ENCODE data around the gene PFKFB1.
"Not testable (repeated sequence)": the region's sequence is repeated elsewhere in the genome, so short reads cannot be mapped to it uniquely, and the experiment has no call there.

The PFKFB1 gene

DNA sequence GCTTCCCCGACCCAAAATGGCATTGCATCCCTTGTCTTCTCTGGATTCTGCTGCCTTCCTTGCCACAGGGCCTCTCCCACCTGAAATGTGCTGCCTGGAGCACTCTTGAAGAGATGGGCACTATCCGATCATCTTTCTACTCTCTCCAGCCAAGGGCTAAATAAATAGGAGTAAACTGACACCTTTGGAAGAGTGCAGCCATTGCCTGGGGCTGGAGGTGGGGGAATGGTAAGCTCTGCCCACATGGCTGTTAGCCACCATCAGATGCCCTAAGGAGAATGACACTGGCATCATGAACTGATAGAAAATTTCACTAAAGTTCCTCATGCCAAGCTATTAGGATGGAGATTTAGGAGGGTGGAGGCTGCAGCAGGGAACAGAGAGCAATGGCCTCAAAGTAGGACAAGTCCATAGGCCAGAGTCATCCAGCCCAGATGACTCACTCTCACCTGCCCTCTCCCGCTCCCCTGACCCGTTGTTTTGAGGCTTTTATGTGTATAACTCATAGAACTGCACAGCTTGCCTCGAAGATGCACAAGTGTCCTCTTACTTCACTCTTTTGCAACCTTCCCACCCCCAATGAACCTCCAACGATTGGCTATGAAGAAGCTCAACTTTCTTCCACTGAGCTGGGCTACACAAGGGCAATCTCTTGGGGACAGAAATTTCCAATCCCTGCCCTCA, 822 bp upstream of the PFKFB1 start:
- TF ChIP-seq, protein P1, sequence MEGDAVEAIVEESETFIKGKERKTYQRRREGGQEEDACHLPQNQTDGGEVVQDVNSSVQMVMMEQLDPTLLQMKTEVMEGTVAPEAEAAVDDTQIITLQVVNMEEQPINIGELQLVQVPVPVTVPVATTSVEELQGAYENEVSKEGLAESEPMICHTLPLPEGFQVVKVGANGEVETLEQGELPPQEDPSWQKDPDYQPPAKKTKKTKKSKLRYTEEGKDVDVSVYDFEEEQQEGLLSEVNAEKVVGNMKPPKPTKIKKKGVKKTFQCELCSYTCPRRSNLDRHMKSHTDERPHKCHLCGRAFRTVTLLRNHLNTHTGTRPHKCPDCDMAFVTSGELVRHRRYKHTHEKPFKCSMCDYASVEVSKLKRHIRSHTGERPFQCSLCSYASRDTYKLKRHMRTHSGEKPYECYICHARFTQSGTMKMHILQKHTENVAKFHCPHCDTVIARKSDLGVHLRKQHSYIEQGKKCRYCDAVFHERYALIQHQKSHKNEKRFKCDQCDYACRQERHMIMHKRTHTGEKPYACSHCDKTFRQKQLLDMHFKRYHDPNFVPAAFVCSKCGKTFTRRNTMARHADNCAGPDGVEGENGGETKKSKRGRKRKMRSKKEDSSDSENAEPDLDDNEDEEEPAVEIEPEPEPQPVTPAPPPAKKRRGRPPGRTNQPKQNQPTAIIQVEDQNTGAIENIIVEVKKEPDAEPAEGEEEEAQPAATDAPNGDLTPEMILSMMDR (IDR thresholded peaks at IDR 0.05; ENCODE audit: extremely low read depth, missing control alignments), result no peak
- no peak for DNase-seq (ENCODE audit: low spot score)

DNA sequence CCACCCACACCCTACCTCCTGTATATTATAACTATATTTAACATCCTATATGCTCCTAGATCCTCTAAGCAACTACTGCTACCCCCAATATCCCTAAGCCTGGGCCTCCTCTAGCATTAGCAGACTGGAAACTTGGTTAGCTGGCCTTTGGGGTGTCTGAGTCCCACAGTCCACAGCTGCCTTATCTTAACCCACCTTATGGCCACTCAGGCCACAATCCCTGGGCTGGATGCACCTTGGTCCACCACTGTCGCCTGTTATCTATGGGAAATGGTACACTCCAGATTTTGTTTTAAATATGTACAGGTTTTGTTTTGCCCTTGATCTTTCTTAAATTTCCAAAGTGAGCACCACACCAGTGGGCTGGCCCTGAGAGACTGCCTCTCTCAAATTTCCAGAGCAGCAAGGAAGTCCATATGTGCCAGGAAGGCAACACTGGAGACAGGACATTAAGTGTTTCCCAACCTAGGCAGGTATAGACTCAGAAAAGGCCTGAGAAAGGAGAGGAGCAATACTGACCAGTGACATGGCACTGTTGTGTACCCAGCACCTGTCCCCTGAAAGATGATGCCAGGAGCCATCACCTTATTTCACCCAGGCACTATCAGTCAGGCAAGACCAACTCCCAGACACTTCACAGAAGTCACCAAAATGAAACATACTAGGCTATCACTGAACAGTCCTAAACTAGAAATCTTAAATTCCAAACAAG, 921 bp downstream of the PFKFB1 start:
- TF ChIP-seq, protein P1 (IDR thresholded peaks at IDR 0.05; ENCODE audit: extremely low read depth, missing control alignments), result no peak

DNA sequence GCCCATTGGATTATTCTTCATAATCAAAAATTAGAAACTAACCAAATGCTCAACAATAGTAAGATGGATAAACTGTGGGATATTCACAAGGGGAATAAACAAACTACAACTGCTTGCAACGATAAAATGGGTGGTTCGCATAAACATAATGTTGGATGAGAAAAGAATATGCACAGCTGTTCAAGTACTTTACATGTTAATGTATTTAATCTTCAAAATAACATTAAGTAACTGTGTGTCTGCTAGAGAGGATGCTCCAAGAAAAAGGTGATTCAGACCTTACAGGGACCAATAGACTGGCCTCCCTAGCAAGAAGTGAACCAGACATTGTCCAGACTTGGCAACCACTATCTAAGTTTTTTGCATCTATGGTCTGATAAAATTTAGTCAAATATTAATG, 2.3 kb downstream of the PFKFB1 start:
- DNase-seq (ENCODE audit: low spot score), result no peak
- TF ChIP-seq, protein P1 (IDR thresholded peaks at IDR 0.05; ENCODE audit: extremely low read depth, missing control alignments), result no peak

More for the DNA sequence above, 921 bp downstream of the PFKFB1 start:
- no peak for DNase-seq (ENCODE audit: low spot score)

DNA sequence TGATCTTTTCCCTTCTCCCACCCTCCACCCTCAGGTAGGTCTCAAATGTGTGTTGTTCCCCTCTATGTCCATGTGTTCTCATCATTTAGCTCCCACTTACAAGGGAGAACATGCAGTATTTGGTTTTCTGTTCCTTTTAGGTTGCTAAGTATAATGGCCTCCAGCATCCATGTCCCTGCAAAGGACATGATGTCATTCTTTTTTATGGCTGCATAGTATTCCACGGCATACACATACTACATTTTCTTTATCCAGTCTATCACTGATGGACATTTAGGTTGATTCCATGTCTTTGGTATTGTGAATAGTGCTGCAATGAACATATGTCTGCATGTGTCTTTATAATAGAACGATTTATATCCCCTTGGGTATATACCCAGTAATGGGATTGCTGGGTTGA, 10.7 kb downstream of the PFKFB1 start:
- DNase-seq (ENCODE audit: low spot score), result not testable (repeated sequence)

DNA sequence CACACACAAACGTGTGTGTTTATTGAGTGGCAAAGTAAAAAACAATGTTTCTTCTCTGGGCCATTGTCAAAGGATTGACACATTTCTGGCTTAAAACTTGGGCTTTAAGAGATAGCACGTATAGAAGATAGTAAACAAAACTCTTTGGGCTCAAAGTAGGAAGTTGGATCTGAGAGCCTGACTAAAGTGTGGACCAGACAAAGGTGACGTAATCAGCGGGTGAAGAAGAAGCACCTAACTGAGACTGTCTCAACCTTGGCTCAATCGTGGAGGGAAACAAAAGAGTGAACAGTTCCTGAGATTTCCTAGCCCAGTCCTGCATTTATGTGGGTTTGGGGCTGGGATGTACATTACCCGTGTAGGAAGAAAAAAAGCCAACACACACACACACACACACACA, 13.7 kb downstream of the PFKFB1 start:
- DNase-seq (ENCODE audit: low spot score), result no peak

DNA sequence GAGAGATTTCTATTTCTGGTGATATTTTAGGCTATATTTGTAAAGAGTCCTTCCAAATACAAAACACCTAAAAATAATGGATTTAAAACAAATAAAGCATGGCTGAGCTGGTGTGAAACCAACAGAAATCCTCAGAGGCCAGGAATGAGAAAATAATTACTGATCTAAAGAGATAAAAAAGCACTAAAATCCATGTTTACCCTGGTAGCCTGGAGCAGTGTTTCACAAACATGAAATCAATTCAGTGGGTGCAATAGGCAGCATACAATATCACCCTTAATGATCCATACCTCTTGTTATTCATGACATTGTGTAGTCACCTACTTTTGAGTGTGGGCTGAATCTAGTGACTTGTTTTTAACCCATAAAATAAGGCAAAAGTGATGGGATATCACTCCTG, 14.6 kb downstream of the PFKFB1 start:
- no peak for DNase-seq (ENCODE audit: low spot score)
- TF ChIP-seq, protein P1 (IDR thresholded peaks at IDR 0.05; ENCODE audit: extremely low read depth, missing control alignments), result no peak

More for the DNA sequence above, 13.7 kb downstream of the PFKFB1 start:
- TF ChIP-seq, protein P1 (IDR thresholded peaks at IDR 0.05; ENCODE audit: extremely low read depth, missing control alignments), result no peak

DNA sequence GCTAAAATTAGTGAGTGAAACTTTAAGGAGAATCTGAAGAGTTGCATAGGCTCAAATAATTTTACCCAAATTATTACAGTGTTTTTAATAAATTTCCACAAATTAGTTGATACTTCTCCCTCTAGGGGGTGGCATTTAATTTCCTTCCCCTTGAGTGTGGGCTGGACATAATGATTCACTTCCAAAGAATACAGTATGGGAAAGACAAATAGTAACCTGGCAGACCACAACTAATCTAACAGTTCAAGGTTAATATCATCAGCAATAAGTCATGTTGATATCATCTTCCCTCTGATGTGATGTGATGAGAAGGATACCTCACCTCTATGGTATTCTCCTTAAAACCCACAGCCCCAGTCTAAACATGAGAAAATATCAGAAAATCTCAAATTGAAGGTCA, 15.5 kb downstream of the PFKFB1 start:
- no peak for DNase-seq (ENCODE audit: low spot score)
- TF ChIP-seq, protein P1 (IDR thresholded peaks at IDR 0.05; ENCODE audit: extremely low read depth, missing control alignments), result no peak
